NCI-H1105 (cell line): ENCODE data around the gene CCBE1.

ENCODE experiments used
- DNase-seq: peaks from one replicate; lab custom pipeline; 2025; lab: John Stamatoyannopoulos, UW

CCBE1 gene

DNA sequence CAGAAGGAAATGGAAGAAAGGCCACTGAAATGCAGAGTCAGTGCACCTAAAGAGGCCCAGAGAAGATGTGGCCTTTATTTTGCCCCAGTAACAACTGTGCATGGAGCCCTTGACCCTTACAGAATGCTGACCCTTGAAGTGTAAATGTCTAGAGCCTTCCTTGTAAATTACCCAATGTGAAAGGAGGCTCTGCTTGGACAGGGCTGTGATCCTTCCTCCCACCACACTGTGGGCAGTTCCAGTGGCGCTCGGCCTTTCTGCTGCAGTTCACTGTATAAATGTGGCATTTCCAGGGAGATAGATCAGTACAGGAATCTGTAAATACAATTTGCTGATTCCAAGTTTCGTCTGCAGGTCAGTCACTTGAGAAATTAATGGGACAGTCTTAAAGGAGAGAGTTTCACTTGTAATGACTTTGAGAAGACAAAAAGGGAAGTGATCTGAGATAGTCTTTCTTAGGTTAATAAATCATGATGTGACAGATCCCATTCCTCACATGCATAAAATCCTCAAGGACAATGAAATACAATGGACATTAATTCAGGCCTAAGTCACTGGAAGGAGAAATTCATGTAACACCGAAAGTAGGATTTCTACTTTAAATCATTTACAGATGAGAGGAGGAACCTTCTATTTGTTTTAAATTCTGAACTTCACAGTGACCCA is 204.3 kb downstream of the CCBE1 start:
- no peak for DNase-seq

DNA sequence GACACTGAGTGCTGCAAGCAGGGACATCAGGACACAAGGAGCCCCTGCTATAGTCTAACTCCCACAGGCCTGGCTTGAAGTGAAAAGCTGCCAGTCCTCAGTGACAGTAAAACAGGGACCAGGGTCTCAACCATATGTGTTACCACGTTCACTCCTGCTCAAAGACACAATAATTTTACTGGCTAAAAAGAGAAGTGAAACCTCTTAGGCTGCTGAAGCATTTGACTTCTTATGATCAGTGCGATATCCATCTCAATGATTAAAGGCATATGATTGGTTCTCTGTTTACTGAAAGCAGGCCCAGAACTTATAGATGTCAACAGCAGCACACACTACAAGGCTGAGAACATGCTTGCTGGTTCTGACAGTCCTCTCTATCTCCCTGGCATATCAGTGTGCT is 208.3 kb downstream of the CCBE1 start:
- DNase-seq = no peak

DNA sequence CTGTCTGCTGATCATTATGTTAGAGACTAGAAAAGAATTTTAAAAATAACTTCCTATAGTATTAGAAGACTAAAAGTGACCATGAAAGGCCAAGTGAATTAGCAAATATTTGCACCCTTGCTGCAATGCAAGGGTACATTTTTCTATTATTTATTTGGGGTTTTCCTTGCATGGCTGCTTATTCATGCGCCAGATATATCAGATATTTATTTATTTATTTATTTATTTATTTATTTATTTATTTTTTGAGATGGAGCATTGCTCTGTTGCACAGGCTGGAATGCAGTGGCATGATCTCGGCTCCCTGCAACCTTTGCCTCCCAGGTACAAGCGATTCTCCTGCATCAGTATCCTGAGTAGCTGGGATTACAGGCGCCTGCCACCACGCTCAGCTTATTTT is 211.8 kb downstream of the CCBE1 start:
- DNase-seq = no peak

- no peak for DNase-seq
Observed at GRCh38 chr18:59484561-59485328, 212.5 kb downstream of the CCBE1 start.

DNA sequence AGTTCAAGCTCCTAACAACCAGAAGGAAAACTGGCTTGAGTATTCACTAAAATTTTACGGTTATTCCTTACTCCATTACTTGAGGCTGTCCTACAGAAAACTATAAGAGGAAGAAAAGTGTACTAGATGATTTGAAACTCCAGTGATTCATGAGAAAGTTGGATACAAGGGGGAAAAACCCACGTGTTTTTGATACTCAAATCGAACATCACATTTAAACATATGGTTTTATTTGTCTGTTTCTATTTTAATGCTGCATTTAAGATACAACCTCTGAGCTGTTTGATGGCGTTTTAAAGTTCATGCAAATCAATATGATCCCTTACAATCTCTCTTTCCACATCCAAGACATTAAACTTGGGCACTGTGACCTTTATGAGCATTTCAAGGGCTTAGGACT is 213.1 kb downstream of the CCBE1 start:
- DNase-seq = no peak

DNA sequence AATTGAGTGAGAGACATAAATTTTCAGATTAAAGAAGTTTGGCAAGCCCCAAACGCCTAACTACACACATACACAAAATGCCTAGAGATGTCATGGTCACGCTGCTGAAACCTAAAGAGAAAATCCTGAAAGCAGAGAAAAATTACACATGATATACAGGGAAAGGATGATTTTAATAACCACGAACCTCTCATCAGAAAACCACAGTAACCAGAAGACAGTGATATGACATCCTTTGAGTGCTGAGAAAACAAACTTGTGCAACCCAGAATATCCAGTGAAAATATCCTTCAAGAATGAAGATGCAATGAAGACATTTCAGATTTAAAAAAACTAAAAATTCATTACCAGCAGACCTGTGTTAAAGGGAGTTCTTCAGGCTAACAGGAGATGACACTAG is 215.8 kb downstream of the CCBE1 start:
- no peak for DNase-seq

DNA sequence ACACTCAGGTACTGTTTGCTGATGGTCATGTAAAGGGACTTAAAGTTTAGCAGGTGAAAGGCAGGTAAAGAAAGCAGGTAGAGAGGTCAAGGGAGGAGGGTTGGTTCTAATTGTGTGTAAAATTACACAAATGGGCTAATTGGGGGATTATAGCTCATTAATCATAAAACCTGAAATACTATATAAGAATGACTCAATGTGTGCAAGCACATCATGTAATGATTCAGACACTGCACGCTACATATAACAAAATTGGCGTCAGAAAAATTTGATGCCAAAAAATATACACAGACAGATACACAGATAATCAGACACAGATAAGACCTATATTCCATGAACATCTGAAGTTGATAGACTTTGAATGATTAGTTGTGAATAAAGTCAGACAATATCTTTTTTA is 217.4 kb downstream of the CCBE1 start:
- no peak for DNase-seq

DNA sequence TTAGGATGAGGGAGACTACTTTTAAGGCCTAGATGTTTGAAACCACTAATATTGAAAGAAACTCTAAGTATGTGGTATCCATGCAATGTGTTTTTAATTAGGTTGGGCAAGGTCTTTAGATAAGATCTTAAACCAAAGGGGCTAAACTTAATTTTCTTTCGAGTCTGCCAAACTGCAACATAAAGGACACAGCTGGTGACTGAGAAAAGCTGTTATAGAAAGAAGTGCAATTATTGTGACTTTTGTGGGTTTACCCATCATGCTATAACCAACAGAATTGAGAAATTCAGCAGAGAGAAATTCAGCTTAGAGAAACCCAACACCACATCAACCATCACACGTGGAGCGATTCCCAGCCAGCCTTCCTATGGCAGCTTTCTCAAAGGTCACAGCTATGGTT is 218.6 kb downstream of the CCBE1 start:
- no peak for DNase-seq

GRCh38 chr18:59477849-59478248 is 219.4 kb downstream of the CCBE1 start:
- no peak for DNase-seq

DNA sequence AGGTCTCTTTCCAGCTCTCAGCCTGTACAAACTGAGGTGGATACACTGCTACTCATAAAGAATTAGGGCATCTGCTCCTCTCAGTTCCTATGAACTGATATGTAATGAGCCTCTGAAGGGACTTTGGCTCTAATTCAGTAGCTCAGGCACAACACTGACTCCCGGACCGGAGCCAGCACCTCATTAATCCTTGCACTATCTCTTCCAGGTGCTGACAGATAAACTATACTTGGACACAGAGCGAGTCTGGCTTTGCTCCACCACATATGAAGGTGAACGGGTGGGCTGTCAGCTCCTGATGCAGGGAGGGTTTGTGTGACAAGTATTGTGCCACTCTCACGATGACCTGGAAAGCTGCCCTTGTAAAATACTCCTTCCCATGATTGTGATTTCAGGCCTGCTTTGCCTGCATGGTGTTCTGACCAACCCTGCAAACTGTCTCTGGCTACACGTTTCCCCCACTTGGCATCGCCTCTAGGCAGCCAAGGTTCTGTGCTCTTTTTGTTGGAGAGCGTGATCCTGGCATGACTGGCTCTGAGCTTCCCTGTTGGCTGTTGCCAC is 226.6 kb downstream of the CCBE1 start:
- peak; percentile 32 for DNase-seq

DNA sequence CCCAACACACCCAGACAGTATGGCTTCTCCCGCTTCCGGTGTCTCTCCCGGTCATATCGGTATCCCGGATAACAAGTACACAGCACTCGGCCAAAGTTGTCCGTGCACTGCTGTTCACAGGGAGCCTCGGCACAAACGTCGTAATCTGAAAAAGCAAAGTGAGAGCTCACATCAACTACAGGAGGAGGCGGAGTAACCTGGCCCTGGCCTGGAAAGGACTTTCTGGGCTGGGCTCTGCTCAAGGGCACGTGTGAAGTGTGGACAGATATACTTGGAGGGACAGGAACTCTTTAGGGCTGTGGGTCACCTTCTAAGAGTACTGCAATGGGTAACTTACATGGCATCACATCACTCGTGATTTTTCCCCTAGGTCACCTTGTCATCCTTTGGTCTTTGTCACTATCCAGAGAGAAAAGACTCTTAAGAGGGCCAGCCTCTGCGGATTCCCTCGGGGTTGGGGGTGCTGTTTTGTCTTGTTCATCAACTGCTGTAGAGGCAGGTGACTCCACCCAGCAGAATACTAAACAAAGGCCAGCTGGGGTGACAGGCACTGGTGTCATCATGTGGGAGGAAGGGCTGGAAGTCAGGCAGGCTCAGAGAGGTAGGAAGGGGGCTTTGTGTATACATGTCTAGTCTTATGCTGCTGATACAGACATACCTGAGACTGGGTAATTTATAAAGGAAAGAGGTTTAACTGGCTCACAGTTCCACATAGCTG is 227.6 kb downstream of the CCBE1 start:
- DNase-seq = no peak

DNA sequence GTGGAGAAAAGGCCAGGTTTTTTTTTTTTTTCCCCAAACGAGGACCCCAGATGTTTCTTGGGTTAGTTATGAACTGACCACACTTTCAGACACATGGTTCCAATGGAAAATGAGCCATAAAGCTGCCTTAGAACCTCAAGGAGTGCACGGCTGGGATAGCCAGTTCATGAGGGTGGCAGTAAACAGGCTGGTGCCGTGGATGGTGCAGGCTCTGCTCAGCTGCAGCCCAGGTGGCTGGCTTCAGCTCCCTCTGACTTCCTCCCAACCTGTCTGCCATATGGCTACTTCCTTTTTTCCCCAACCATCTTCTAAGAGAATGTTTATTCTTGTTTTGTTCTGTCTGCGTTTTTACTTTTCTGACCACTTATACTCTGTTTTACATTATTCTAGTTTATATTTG is 228.4 kb downstream of the CCBE1 start:
- no peak for DNase-seq

DNA sequence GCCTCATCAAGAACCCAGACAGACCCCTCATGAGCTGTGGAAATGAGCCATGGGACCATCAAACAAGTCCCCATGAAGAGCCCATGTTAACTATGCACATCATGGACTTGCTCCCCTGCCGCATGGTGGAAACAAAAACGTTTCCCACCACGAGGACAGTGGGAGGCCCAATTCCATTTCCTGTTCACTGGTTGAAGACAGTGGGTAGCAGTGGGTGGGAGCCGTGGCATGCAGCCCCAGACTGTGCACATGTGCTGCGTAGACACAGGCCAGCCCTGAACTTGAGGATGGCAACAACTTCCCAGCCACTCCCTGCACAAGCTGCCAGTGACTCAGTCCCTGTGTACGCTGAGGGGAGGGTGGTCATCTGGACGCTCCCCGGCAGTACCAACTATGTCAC is 229.7 kb downstream of the CCBE1 start:
- no peak for DNase-seq

DNA sequence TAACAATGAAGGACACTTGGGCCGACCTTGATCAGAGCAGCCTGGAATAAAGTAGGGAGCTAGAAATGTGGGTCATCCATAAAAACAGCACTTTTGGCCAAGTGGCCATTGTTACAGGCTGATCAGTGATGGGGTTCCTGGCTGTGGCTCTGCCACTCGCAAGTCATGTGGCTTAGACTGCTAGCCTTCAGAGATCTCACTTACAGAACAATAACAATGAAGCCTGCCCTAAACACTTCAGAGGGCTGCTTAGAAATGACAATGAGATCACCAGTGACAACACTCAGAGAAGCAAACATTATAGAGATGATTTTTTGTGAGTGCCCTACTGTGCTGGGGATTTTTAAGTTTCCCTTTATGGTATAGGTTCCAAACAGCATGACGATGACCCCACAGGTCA is 230.2 kb downstream of the CCBE1 start:
- no peak for DNase-seq

GRCh38 chr18:59464486-59464885 is 232.7 kb downstream of the CCBE1 start:
- DNase-seq = no peak

DNA sequence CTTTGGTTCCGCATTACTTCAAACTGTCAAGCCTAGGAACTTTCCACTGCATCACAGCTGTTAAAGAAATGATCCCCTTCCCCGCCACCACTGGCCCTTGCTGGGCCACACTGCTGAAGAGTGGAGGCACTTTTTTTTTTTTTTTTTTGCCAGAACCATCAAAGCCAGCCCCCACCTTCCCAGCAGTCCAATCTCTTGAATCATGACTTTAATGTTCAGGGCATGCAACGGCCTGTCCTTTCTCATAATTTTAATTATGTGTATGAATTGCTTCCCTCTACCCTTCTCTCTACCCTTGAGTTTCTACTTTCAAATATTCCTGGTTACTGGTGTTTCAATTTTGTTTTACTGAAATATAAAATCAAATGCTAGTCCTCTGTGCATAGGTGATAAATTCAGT is 236.1 kb downstream of the CCBE1 start:
- peak; percentile 61 for DNase-seq

DNA sequence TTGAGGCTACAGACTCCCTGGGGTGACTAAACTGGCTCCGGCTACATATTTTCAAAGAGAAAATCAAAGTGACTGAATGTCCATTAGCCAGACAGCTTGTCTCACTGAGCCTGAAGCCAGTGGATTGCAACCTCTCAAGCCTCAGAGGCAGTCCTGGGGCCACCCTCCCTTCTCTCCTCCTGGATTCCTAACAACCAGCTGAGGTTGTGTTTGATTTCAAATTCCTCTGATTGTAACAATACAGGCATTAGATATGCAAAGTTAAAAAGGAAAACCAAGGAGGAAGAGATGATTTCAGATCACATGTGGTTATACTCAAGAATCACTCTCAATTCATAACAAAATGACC is 237.2 kb downstream of the CCBE1 start:
- DNase-seq = no peak

DNA sequence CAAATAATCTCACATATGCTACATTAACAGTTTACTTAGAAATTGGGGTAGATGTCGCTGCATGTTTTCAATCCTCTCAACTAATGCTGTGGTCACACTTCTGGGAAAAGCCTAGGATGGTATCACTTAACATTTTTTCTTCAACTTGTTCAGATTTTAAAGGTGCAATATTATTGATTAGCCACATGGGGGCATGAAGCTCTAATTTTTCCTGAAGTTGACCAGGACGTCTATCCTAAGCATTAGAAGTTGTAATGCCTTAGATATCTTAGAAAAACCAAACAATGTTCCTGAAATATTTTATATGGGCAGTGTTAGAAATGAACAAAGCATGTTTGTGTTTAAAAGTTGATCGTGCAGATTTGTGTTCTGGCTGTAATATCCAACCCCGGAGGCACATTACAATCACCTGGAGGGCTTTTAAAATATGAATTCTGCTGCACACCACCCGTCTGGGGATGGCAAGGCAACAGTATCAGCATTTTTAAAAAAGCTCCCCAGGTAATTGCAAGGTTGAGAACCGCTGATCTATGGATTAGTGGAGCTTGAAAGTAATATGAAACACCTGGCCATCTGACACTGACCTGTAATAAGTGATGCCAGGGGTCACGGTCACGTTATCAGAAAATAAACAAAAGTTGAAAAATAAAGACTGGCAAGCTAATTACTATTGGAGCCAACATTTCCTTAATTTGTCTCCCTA is 237.7 kb downstream of the CCBE1 start:
- DNase-seq = peak; percentile 20

DNA sequence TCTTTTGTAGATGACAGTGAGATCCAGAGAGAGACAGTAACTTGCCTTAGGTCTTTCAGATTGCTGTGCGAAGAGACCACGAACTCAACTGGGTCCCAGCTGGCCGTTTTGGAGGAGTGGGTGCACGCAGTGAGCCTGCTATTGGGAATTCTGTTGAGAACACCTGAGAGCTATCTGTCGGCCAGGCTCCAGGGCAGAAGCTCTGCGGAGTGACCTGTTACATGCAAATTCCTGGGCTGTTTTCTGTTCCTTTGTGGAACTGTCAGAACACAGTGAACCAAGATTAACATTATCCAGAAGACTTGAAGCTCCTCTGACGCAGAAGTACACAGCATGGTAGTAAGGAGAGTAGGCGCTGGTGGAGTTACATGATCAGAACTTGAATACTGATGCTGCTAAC is 238.6 kb downstream of the CCBE1 start:
- DNase-seq = no peak

- no peak for DNase-seq
Observed at GRCh38 chr18:59456657-59457056, 240.6 kb downstream of the CCBE1 start.

DNA sequence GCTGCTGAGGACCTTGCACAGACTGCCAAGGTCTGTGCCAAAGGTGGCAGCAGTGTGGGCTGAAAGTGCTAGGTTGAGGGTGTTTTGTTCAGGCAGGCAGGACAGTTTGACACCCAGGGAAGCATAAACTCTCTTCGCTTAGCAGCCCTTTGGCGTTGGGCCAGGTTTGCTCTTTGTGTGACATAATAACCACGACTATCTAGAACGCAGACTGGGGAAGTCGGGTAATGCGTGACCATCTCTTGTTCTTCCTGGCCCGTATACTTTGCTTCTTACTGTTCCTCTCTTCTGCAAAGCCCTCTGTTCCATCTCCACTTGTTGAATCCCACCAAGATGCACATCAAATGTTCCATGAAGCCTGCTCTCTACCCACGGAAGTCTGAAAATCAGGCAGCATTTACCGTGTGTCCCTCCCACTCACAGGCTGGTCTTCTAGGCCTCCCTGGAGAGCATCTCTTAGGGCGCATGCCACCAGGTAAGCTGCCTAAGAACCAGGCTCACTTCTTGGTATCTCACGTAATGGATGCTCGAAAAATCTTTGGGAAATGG is 241.4 kb downstream of the CCBE1 start:
- DNase-seq = peak; percentile 86
